DND-41 (cell line): Measurements from ENCODE around the gene RASL11B.

Experiments used
- ATAC-seq: fragments of 200-7000 bp; cut with Tn5 transposase; 3 replicates; pipeline ENCODE4 v1.9.1; 2021; ENCODE audit warnings: low read depth; ENCODE audit not compliant: insufficient read depth
- DNase-seq: peaks from one replicate; pipeline ENCODE4 v3.0.0-alpha.2; 2020
- H2AFZ ChIP-seq: 2 replicates; pipeline ENCODE4 v1.6.0; 2012; ENCODE audit warnings: low read depth, low read length
- H3K27ac ChIP-seq: 2 replicates; pipeline ENCODE4 v1.5.1; 2012; ENCODE audit warnings: low read length, inconsistent platforms
- H3K27me3 ChIP-seq: fragments of 200-600 bp; sonication (generic); 2 replicates; pipeline ENCODE4 v1.6.0; 2012; ENCODE audit warnings: low read length, mild to moderate bottlenecking, inconsistent platforms; ENCODE audit not compliant: insufficient read depth, poor library complexity
- H3K36me3 ChIP-seq: 2 replicates; pipeline ENCODE4 v1.5.1; 2012; ENCODE audit warnings: low read length, inconsistent platforms; ENCODE audit not compliant: insufficient read depth
- H3K4me1 ChIP-seq: 2 replicates; pipeline ENCODE4 v1.5.1; 2012; ENCODE audit warnings: mild to moderate bottlenecking, low read length; ENCODE audit not compliant: insufficient read depth
- H3K4me2 ChIP-seq: 2 replicates; pipeline ENCODE4 v1.6.0; 2012; ENCODE audit warnings: mild to moderate bottlenecking, moderate library complexity, low read length, inconsistent platforms; ENCODE audit not compliant: insufficient read depth
- H3K4me3 ChIP-seq, 2 experiments: fragments of 200-600 bp in 1 of 2; shearing (Covaris generic) in 1 of 2; 2 replicates each; pipeline ENCODE4 v1.5.1; 2012 to 2016; ENCODE audit warnings: inconsistent platforms in 2 of 2, low read length in 2 of 2, mild to moderate bottlenecking in 2 of 2, low read depth in 1 of 2, moderate library complexity in 1 of 2
- H3K79me2 ChIP-seq: 2 replicates; pipeline ENCODE4 v1.6.0; 2012; ENCODE audit warnings: low read length, inconsistent platforms; ENCODE audit not compliant: insufficient read depth
- H3K9ac ChIP-seq: 2 replicates; pipeline ENCODE4 v1.6.0; 2012; ENCODE audit warnings: low read depth, mild to moderate bottlenecking, inconsistent platforms, low read length, moderate library complexity
- H3K9me3 ChIP-seq: 2 replicates; pipeline ENCODE4 v1.5.1; 2012; ENCODE audit warnings: low read length, moderate library complexity, mild to moderate bottlenecking, inconsistent platforms; ENCODE audit not compliant: insufficient read depth, severe bottlenecking
- H4K20me1 ChIP-seq: 2 replicates; pipeline ENCODE4 v1.6.0; 2012; ENCODE audit warnings: low read length; ENCODE audit not compliant: insufficient read depth
- CTCF ChIP-seq: IDR thresholded peaks from 2 replicates; pipeline ENCODE4 v1.5.1; 2012; ENCODE audit warnings: borderline replicate concordance, low read length, moderate library complexity, mild to moderate bottlenecking; ENCODE audit not compliant: poor library complexity, severe bottlenecking; ENCODE audit errors: extremely low read depth
- EZH2 ChIP-seq: IDR thresholded peaks from 3 replicates; pipeline ENCODE4 v1.6.1; 2012; ENCODE audit warnings: borderline replicate concordance, low read depth, mild to moderate bottlenecking, moderate library complexity, low read length, inconsistent platforms; ENCODE audit not compliant: severe bottlenecking

RASL11B gene

GRCh38 chr4:52890521-52890791 is 28.3 kb downstream of the RASL11B start:
- no peak for ATAC-seq
- H3K79me2 ChIP-seq: no peaks in the 10 kb centered on the region
- H3K9ac ChIP-seq: no peak overlapping the region
- no peaks in the 10 kb centered on the region for H3K27me3 ChIP-seq
- peaks cover 18% of the 10 kb centered on the region; the same call in 1 of the 2 replicates for H3K36me3 ChIP-seq
- H2AFZ ChIP-seq: no peak overlapping the region
- no peak for DNase-seq
- peaks cover 16% of the 10 kb centered on the region for H3K9me3 ChIP-seq
- TF ChIP-seq CTCF (no peak), EZH2 (no peak)
- H4K20me1 ChIP-seq: no peaks in the 10 kb centered on the region
- peaks cover 13% of the 10 kb centered on the region; the same call in 1 of the 2 replicates for H3K4me1 ChIP-seq
- no peak overlapping the region for H3K4me3 ChIP-seq
- no peak overlapping the region for H3K4me2 ChIP-seq
- no peak overlapping the region for H3K27ac ChIP-seq

- H3K27ac ChIP-seq: no peak overlapping the region
- TF ChIP-seq EZH2: no peak
- no peak for TF ChIP-seq CTCF
Observed at GRCh38 chr4:52891743-52892142, 29.6 kb downstream of the RASL11B start.

GRCh38 chr4:52892880-52893279 is 30.8 kb downstream of the RASL11B start:
- no peak overlapping the region for H3K4me2 ChIP-seq

More at GRCh38 chr4:52891743-52892142, 29.6 kb downstream of the RASL11B start:
- DNase-seq: no peak
- H3K9me3 ChIP-seq: peaks cover 8% of the 10 kb centered on the region
- no peak overlapping the region for H3K4me3 ChIP-seq
- H4K20me1 ChIP-seq: no peaks in the 10 kb centered on the region
- H3K79me2 ChIP-seq: no peaks in the 10 kb centered on the region
- H3K36me3 ChIP-seq: peaks cover 5% of the 10 kb centered on the region; the same call in 1 of the 2 replicates
- peaks cover 13% of the 10 kb centered on the region; the same call in 1 of the 2 replicates for H3K4me1 ChIP-seq
- H3K27me3 ChIP-seq: no peaks in the 10 kb centered on the region
- H3K4me2 ChIP-seq: no peak overlapping the region
- no peak overlapping the region for H3K9ac ChIP-seq
- H2AFZ ChIP-seq: no peak overlapping the region
- ATAC-seq: no peak

More at GRCh38 chr4:52892880-52893279, 30.8 kb downstream of the RASL11B start:
- Histone ChIP-seq H3K9me3 (no peaks in the 10 kb centered on the region), H3K27ac (no peak overlapping the region), H2AFZ (no peak overlapping the region), H3K4me1 (peaks cover 13% of the 10 kb centered on the region; the same call in 1 of the 2 replicates), H3K27me3 (no peaks in the 10 kb centered on the region), H4K20me1 (no peaks in the 10 kb centered on the region), H3K9ac (no peak overlapping the region), H3K36me3 (0 out of 2 replicates have a peak, but pooled peaks cover 3% of the 10 kb centered on the region), H3K79me2 (no peaks in the 10 kb centered on the region), H3K4me3 (no peak overlapping the region)
- ATAC-seq (no peak), DNase-seq (no peak)
- no peak for TF ChIP-seq EZH2
- TF ChIP-seq CTCF: no peak
